CD4-positive, alpha-beta T cell (primary cell): Measurements from ENCODE around the gene PCDH12. TPM values are rescaled to one million over a fixed set of nuclear protein-coding genes. Genes with fewer than 3 reads are reported as not detected.

Experiments used
- ATAC-seq: fragments of 200-7000 bp; cut with Tn5 transposase; one replicate; pipeline ENCODE4 v1.10.0; 2022; ENCODE audit warnings: mild to moderate bottlenecking; ENCODE audit not compliant: poor library complexity
- CTCF ChIA-PET: fragments of 350-600 bp; sonication (Branson Sonifier 250); formaldehyde crosslinking; loops from one replicate; lab custom pipeline; 2021; ENCODE audit warnings: antibody characterized with exemption, inconsistent platforms; lab: Charles Lee
- POLR2A ChIA-PET: fragments of 350-600 bp; sonication (Branson Sonifier 250); formaldehyde crosslinking; loops from one replicate; lab custom pipeline; 2021; ENCODE audit warnings: antibody characterized with exemption, inconsistent platforms; lab: Charles Lee
- DNase-seq, 14 experiments: peaks; one replicate each; pipeline ENCODE4 v3.0.0-alpha.2; 2013 to 2020; ENCODE audit warnings: mixed read lengths in 2 of 14
- H3K27ac ChIP-seq, 2 donors: one replicate each; pipeline versions ENCODE4 v1.5.1 to v1.7.0; 2013; ENCODE audit warnings: low read length in 2 of 2, low read depth in 1 of 2, mild to moderate bottlenecking in 1 of 2
- H3K27me3 ChIP-seq, 2 experiments: 1 replicate in 1 of 2; 2 replicates in 1 of 2; pipeline versions ENCODE4 v1.6.1 to v1.7.0; 2013; ENCODE audit warnings: low read length in 2 of 2, control low read depth in 1 of 2, mild to moderate bottlenecking in 1 of 2, moderate library complexity in 1 of 2; ENCODE audit not compliant: insufficient read depth in 2 of 2, control insufficient read depth in 1 of 2
- H3K36me3 ChIP-seq: one replicate; pipeline ENCODE4 v1.6.1; 2013; ENCODE audit warnings: low read length, control low read depth; ENCODE audit not compliant: insufficient read depth
- H3K4me1 ChIP-seq: one replicate; pipeline ENCODE4 v1.6.1; 2013; ENCODE audit warnings: low read length, control low read depth; ENCODE audit not compliant: insufficient read depth
- H3K4me3 ChIP-seq: one replicate; pipeline ENCODE4 v1.5.1; 2013; ENCODE audit warnings: mild to moderate bottlenecking, low read length, moderate library complexity
- H3K9me3 ChIP-seq, 2 experiments: 1 replicate in 1 of 2; 2 replicates in 1 of 2; pipeline versions ENCODE4 v1.6.1 to v1.7.0; 2013; ENCODE audit warnings: low read length in 2 of 2, mild to moderate bottlenecking in 2 of 2, control low read depth in 1 of 2, moderate library complexity in 1 of 2; ENCODE audit not compliant: control insufficient read depth in 1 of 2, insufficient read depth in 1 of 2
- H3K27ac Mint-ChIP-seq: one replicate; pipeline ENCODE4 v1.8.0; 2020; ENCODE audit warnings: mixed read lengths
- H3K27me3 Mint-ChIP-seq: one replicate; pipeline ENCODE4 v1.8.0; 2021; ENCODE audit warnings: mixed read lengths
- H3K36me3 Mint-ChIP-seq: one replicate; pipeline ENCODE4 v1.8.0; 2021; ENCODE audit warnings: low read depth, mixed read lengths
- H3K4me1 Mint-ChIP-seq: one replicate; pipeline ENCODE4 v1.8.0; 2021; ENCODE audit warnings: low read depth, mixed read lengths
- H3K4me3 Mint-ChIP-seq: one replicate; pipeline ENCODE4 v1.8.0; 2020; ENCODE audit warnings: mild to moderate bottlenecking, mixed read lengths
- H3K9me3 Mint-ChIP-seq: one replicate; pipeline ENCODE4 v1.8.0; 2020; ENCODE audit warnings: mixed read lengths
- intact Hi-C, 2 experiments: fragments of 100-400 bp; cut with DNase I in 1 of 2; cut with micrococcal nuclease in 1 of 2; formaldehyde crosslinking; loops; one replicate each; pipeline versions ENCODE4 v1.15.1 to v1.9.0; 2023 to 2025; cut with DNase I, micrococcal nuclease
- total RNA-seq, 174 experiments: library from RNA in 2 of 174; stranded (reverse) in 2 of 174; gene quantifications; one replicate each; pipeline ENCODE4 v1.2.3 and lab custom pipeline; 2021 to 2026
- TF ChIP-seq, protein P1 (sequence below): fragments of 200-600 bp; IDR thresholded peaks from one replicate; pipeline ENCODE4 v1.8.0; 2022; ENCODE audit warnings: antibody characterized with exemption, mild to moderate bottlenecking

The PCDH12 gene
- total RNA-seq, 2 experiments from 2014 or later, result not detected

DNA sequence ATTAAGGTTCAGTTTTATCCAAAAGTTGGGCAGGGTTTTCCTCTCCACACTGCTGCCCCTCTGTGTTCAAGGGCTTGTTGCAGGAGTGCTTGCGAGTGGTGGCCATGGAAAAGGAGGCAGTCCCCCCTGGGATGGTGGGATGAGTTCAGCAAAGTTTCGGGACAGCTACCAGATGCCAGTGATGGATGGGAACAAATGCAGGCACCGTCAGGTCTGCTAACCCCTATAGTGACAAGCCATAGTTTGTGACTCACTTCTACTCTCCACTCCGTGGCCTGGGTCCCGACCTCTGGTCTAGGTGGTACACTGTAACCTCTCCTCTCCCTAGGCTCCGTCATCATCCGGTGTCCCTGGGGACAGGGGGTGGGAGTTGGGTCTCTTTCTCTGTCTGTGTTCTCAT is 7.1 kb upstream of the PCDH12 start:
- H3K27me3 ChIP-seq, result no peaks in the 10 kb centered on the region
- H3K36me3 Mint-ChIP-seq, result peaks cover 12% of the 10 kb centered on the region
- H3K27ac ChIP-seq, result no peak overlapping the region
- no peak overlapping the region for H3K4me3 ChIP-seq
- H3K4me1 Mint-ChIP-seq, result peaks cover 43% of the 10 kb centered on the region
- H3K9me3 ChIP-seq, result no peaks in the 10 kb centered on the region
- TF ChIP-seq, protein P1, sequence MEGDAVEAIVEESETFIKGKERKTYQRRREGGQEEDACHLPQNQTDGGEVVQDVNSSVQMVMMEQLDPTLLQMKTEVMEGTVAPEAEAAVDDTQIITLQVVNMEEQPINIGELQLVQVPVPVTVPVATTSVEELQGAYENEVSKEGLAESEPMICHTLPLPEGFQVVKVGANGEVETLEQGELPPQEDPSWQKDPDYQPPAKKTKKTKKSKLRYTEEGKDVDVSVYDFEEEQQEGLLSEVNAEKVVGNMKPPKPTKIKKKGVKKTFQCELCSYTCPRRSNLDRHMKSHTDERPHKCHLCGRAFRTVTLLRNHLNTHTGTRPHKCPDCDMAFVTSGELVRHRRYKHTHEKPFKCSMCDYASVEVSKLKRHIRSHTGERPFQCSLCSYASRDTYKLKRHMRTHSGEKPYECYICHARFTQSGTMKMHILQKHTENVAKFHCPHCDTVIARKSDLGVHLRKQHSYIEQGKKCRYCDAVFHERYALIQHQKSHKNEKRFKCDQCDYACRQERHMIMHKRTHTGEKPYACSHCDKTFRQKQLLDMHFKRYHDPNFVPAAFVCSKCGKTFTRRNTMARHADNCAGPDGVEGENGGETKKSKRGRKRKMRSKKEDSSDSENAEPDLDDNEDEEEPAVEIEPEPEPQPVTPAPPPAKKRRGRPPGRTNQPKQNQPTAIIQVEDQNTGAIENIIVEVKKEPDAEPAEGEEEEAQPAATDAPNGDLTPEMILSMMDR, result no peak
- no peak for ATAC-seq
- H3K4me3 Mint-ChIP-seq, result no peak overlapping the region
- no peaks in the 10 kb centered on the region for H3K9me3 Mint-ChIP-seq
- ChIA-PET CTCF (no interaction called here), POLR2A (no interaction called here)
- DNase-seq, result no peak
- no peaks in the 10 kb centered on the region for H3K27me3 Mint-ChIP-seq
- intact Hi-C loops, result no loop called here
- no peaks in the 10 kb centered on the region for H3K36me3 ChIP-seq
- H3K27ac Mint-ChIP-seq, result no peak overlapping the region
- H3K4me1 ChIP-seq, result peaks cover 26% of the 10 kb centered on the region

- intact Hi-C loops, result loop anchor here in 1 of 2 experiments (2.0 kb wide), 1 partner anchor 39 kb away; no protein-coding TSS in a partner anchor
- TF ChIP-seq, protein P1, result no peak
- POLR2A ChIA-PET, result interaction anchor here (1.6 kb wide), 1 partner anchor 40 kb away, joined by 5 read pairs; the partner anchor contains the start of gene DELE1
These were observed 5.7 kb upstream of the PCDH12 start for GRCh38 chr5:141963701-141964100.

DNA sequence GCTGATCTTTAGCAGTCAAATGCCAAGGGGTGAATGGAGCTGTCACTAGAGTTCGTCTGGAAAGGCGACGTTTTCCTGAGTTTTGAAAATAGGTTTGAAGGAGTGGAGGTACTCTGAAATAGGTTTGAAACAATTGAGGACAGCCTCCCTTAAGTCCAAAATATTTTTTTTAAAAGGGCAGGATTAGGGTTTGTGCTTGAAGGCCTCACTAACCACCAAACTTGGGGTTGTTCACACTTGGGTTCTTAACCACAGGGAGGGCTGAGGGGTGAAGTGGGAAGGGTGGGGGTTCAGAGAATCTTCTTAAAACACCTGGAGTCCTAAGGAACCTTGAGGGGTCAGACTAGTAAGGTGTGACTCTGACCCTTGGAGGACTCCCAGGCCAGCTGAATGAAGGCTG is 3.5 kb upstream of the PCDH12 start:
- H3K4me3 Mint-ChIP-seq, result no peak overlapping the region
- H3K9me3 ChIP-seq, result no peaks in the 10 kb centered on the region
- peak overlapping the region; percentile 86 for H3K27ac Mint-ChIP-seq
- ChIA-PET POLR2A (interaction anchor here (0.5 to 3.0 kb wide), 26 partner anchors 9 to 324 kb away, joined by 3 to 78 read pairs (median 4); partner anchors contain the start of genes ARAP3, DELE1, FCHSD1 and HDAC3), CTCF (interaction anchor here (0.7 to 3.1 kb wide), 31 partner anchors 9 to 752 kb away, joined by 3 to 78 read pairs (median 5); partner anchors contain the start of genes ARAP3, DELE1, PCDH1 and RNF14)
- no peaks in the 10 kb centered on the region for H3K36me3 ChIP-seq
- no peaks in the 10 kb centered on the region for H3K9me3 Mint-ChIP-seq
- H3K4me1 ChIP-seq, result peaks cover 48% of the 10 kb centered on the region
- H3K4me3 ChIP-seq, result no peak overlapping the region
- H3K27me3 Mint-ChIP-seq, result no peaks in the 10 kb centered on the region
- H3K4me1 Mint-ChIP-seq, result peaks cover 49% of the 10 kb centered on the region
- H3K27me3 ChIP-seq, result no peaks in the 10 kb centered on the region
- TF ChIP-seq, protein P1, result no peak
- peak overlapping the region in 1 of 2 donors; percentile 4 for H3K27ac ChIP-seq
- no peak for ATAC-seq
- intact Hi-C loops, result loop anchor here (2.0 kb wide), 3 partner anchors 83 to 269 kb away; partner anchors contain the start of gene PCDH1 (in 1 of the 2)
- peak in 1 of 14 experiments; percentile 19 for DNase-seq
- H3K36me3 Mint-ChIP-seq, result peaks cover 1% of the 10 kb centered on the region

More at GRCh38 chr5:141963701-141964100, 5.7 kb upstream of the PCDH12 start:
- no peaks in the 10 kb centered on the region for H3K27me3 ChIP-seq
- no peaks in the 10 kb centered on the region for H3K36me3 Mint-ChIP-seq
- CTCF ChIA-PET, result interaction anchor here (1.2 to 2.2 kb wide), 2 partner anchors 261 to 272 kb away, joined by 3 to 8 read pairs; no protein-coding TSS in a partner anchor
- no peaks in the 10 kb centered on the region for H3K27me3 Mint-ChIP-seq
- H3K9me3 ChIP-seq, result no peaks in the 10 kb centered on the region
- no peak for DNase-seq
- ATAC-seq, result no peak
- H3K4me1 ChIP-seq, result peaks cover 37% of the 10 kb centered on the region
- no peaks in the 10 kb centered on the region for H3K36me3 ChIP-seq
- H3K4me3 Mint-ChIP-seq, result no peak overlapping the region
- H3K9me3 Mint-ChIP-seq, result no peaks in the 10 kb centered on the region
- no peak overlapping the region for H3K27ac Mint-ChIP-seq
- H3K4me1 Mint-ChIP-seq, result peaks cover 43% of the 10 kb centered on the region
- no peak overlapping the region for H3K4me3 ChIP-seq
- no peak overlapping the region for H3K27ac ChIP-seq
